AG20443 (cell line): Measurements from ENCODE around the gene RND3.
A peak's percentile ranks its signal among the peaks of the same experiment; 100 is the strongest.

Experiments used
- DNase-seq: peaks from one replicate; pipeline ENCODE4 v3.0.0; 2012; ENCODE audit warnings: low spot score, mixed read lengths

Gene RND3, protein sequence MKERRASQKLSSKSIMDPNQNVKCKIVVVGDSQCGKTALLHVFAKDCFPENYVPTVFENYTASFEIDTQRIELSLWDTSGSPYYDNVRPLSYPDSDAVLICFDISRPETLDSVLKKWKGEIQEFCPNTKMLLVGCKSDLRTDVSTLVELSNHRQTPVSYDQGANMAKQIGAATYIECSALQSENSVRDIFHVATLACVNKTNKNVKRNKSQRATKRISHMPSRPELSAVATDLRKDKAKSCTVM

DNA sequence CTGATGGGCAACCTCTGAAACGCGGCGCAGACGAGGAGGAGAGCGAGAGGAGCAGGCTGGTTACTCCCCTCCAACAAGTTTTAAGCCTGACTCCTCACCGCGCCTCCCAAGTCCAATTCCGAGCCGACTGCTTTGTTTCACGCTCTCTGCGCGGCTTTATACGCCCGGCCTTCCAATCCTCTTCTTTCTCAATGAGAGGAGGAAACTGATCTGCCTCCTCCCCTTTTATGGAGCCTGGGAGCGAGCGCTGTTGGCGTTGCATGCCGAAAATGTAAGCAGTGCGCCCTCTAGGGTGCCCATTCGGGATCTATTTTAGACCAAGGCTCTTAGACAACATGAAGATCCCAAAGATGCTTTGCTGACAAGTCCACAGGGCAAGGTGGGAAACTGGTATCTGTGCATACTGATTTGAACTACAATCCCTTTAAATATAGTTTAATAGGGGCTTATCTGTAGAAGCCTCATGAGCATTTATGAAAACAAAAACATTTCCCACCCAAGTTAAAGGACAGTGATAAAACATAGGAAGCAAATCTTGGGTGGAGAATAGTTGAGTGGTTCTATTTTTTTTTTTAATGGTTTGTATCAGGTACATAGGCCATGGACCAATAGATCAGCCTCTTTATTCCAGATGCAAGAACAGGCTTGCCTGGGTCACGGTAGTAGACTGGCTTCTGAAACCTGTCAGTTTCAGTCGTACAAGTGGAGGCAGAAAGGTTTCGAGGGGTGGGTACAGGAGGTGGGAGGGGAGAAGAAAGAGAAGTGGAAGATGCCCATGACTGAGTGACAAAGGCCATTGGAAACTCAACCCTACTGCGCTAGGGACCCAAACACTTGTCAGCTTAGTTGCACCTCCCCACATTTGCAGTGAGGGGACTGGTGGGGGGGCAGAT, at the start of gene RND3:
Gene RND3 (minus strand): TSS at position 131 of the 893 bp plus-strand sequence. CDS start 250 bp downstream, outside the sequence.
- DNase-seq, result peak; percentile 91

DNA sequence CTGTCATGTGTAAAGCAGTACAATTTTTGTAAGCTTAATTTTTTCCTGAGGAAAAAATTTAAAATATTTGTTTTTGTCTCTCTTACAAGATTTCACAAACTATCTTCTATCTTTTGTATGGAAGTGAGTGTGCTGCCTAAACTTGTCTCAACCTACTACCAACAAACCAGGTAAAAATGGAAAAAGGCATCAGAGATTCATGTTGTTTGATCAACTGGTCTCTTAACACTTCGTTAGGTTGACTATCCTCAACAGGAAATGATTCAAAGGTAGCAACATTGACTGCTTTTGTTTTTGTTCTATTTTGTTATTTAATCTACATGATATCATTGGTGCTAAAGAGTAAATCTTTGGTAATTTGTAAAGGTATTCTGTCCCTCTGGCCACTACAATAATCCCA, 47.7 kb upstream of the RND3 start:
- DNase-seq, result no peak

- peak; percentile 42 for DNase-seq
Measured at GRCh38 chr2:150532879-150533278, 45.4 kb upstream of the RND3 start.

GRCh38 chr2:150532020-150532419, 44.6 kb upstream of the RND3 start:
- no peak for DNase-seq

- DNase-seq, result no peak
Measured at GRCh38 chr2:150531591-150531990, 44.1 kb upstream of the RND3 start.

- no peak for DNase-seq
Measured at GRCh38 chr2:150530168-150530567, 42.7 kb upstream of the RND3 start.

GRCh38 chr2:150528861-150529801, 41.7 kb upstream of the RND3 start:
- DNase-seq, result peak; percentile 58

DNA sequence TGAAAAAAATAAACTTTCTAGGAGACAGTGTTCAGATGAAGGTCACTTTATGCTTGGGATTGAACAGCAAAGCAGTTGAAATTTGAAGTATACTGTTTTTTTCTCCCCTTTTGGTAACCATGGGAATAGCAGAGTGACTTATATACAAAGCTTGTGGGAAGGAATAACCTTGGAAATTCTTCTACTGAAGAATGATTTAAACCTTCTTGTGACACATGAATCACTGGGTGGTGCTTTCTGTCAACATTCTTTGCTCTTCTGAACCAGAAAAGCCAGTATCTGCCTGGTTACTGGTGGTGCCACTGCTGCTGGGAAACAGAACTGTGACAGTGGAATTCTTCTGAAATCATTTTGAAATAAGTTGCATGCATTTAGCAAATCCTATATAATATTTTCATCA, 39.4 kb upstream of the RND3 start:
- DNase-seq, result peak; percentile 75

DNA sequence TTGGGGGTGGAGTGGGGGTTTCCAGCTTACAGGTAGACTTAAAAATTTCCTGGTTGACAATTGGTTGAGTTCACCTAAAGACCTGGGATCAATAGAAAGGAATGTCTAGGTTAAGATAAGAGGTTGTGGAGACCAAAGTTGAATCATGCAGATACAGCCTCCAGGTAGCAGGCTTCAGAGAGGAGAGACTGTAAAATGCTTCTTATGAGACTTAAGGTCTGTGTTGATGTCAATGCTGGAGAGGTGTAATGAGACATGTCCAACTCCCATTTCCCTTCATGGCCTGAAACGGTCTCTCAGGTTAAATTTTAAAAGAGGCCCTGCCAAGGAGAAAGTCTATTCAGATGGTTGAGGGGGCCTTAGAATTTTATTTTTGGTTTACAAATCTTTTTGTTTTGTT, 38.5 kb upstream of the RND3 start:
- DNase-seq, result no peak

GRCh38 chr2:150522269-150522668, 34.8 kb upstream of the RND3 start:
- DNase-seq, result no peak

DNA sequence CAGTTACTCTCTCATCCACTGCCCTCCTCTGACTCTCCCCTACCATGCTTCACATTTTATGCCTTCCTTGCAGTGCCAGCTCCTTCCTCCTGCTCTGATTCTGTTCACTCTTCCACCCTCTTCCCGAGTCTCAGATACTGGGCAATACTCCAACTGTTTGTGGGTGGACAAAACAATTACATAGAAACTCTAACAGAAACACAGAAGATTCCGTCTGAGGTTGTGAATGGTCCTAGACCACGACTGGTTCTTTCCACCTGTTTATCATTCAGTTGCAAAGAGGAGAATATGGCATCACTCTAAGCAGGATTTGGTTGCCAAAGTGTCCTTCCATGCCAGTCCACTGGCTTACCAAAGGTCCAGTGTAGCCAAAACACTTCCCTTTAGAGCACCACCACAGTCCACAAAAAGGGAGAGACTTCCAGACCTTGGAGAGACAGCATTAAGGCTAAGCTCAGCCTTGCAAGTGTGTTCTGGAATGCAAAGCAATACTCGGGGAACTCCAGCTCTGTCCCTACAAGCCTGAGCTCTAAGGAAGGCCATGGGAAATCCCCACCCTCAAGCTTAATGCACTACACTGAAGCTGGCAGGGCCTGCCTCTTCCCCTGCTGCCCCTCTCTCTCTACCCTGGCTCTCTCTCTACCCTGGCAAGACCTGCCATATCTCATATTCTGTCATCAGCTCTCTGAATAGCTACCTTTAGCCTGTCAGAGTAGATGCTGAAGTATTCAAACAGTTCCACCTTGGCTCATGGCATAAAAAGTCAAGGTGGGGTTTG, 33.6 kb upstream of the RND3 start:
- peak; percentile 50 for DNase-seq

GRCh38 chr2:150520033-150520432, 32.6 kb upstream of the RND3 start:
- no peak for DNase-seq

DNA sequence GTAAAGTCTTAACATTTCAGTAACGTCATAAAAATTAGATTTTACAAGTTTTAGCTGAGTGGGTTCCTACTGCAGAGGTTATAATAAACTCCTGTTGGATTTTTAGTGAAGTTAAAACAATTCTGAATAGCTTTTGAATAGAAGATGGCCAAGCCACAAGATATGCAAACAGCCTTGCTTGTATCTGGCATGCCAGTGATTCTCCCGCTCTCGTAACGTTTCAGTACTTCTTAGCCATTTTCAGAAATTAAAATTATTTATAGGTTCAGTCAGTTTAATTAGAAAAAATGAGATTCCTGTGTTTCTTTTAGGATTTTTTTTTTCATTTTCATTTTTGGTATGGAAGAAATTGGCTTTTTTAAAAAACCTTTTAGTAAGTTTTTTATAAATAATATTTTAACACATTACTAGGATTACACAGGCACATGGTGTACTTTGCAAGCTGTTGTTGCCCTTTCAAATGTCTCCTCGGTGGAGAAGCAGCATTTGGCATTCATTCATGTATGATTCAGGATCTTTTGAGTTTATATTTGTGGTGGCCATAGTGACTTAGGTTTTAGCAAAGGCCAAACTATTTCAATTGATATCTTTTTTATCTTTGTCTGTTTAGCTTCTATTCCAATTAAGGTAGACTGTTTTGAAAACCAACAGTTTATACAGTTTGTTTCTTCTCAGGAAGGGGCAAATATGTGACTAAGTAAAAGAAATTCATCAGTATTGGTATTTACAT, 30.6 kb upstream of the RND3 start:
- peak; percentile 55 for DNase-seq

DNA sequence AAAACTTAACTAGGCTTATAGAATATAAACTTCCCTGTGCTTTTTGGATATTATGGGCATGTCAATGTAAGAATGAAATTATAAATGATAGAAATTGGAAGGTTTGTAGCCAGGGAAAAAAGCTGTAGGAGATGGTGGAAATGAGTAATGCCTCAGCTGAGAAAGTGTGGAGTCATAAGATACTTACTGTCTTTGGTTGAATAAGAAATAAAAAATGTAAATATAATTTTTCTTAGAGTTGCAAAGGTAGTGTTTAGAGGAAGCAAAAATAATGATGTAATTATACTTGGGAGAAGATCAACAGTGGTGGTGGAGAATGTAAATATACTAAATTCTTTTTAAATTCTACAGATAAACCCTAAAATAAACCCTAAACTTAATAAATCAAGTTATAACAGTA, 26.2 kb upstream of the RND3 start:
- DNase-seq, result peak; percentile 24

- DNase-seq, result no peak
Measured at GRCh38 chr2:150508497-150509137, 21.1 kb upstream of the RND3 start.

DNA sequence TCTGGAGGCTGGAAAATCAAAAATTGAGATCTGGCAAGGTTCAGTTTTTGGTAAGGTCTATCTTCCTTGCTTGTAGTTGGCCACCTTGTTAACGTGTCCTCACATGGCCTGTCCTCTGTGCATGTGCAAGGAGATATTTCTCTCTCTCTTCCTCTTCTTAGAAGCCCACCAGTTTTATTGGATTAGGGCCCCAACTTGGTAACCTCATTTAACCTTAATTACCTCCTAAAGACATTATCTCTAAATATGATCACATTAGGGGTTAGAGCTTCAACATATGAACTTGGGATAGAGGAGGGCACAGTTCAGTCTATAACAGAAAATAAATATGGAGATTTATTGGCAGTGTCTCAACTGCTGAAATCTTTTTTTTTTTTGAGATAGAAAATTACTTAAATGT, 19.6 kb upstream of the RND3 start:
- no peak for DNase-seq

GRCh38 chr2:150505178-150505577, 17.7 kb upstream of the RND3 start:
- DNase-seq, result no peak

DNA sequence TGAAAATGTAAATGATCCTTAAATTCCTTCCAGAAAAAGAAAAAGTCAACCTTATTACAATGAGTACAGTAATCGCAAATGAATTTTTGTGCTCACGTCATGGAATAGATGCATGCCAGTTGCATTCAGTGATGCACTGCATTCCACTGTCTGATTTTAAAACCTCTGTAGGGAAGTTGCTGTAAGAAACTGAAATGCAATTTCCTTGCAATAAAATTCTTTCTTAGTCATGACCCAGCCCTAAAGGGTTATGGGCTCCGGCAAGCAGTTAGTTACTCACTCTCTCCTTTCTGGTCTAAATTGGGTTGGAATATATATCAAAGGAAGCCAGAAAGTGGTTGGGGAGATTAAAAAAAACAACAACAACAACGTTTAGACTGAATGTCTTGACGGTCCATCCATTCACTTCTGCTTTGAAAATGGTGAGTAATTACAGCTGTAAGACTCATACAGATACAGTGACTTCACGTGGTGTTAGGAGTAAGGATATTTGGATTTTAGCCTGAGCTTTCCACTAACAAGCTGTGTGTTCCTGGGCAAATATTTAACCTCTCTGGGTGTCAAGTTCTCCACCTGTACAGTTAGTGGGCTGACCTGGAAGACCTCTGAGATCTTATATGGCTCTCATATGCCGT, 8.6 kb upstream of the RND3 start:
- peak; percentile 80 for DNase-seq

GRCh38 chr2:150495001-150495400, 7.5 kb upstream of the RND3 start:
- DNase-seq, result no peak
